Tibial artery (tissue), 4 donors: ENCODE data around the gene NHLRC4.

Source experiments
- DNase-seq, 2 donors: peaks; one replicate each; pipeline ENCODE4 v3.0.0-alpha.2; 2019
- H3K27ac ChIP-seq, 2 donors: fragments of 200-600 bp; sonication (generic) in 1 of 2; 1 replicate in 1 of 2; 2 replicates in 1 of 2; pipeline ENCODE4 v1.5.1; 2018 to 2019; ENCODE audit warnings: mild to moderate bottlenecking in 1 of 2
- H3K27me3 ChIP-seq, 2 donors: fragments of 200-600 bp; sonication (generic) in 1 of 2; one replicate each; pipeline versions ENCODE4 v1.5.1 to v1.6.0; 2016 to 2019
- H3K36me3 ChIP-seq, 3 donors: fragments of 200-600 bp; sonication (generic) in 2 of 3; one replicate each; pipeline ENCODE4 v1.5.1; 2016 to 2019; ENCODE audit warnings: mild to moderate bottlenecking in 2 of 3
- H3K4me1 ChIP-seq, 4 donors: fragments of 200-600 bp; sonication (generic) in 2 of 4; 1 replicate in 3 of 4; 2 replicates in 1 of 4; pipeline ENCODE4 v1.5.1; 2016 to 2019
- H3K4me3 ChIP-seq, 2 donors: fragments of 200-600 bp; sonication (generic) in 1 of 2; 1 replicate in 1 of 2; 2 replicates in 1 of 2; pipeline ENCODE4 v1.5.1; 2018 to 2019; ENCODE audit warnings: mild to moderate bottlenecking in 2 of 2
- H3K9me3 ChIP-seq, 3 donors: fragments of 200-600 bp; sonication (generic) in 1 of 3; one replicate each; pipeline ENCODE4 v1.5.1; 2016 to 2019
- CTCF ChIP-seq, 2 experiments: fragments of 200-600 bp in 1 of 2; fragments of 450-650 bp in 1 of 2; IDR thresholded peaks; one replicate each; pipeline ENCODE4 v1.5.1; 2017 to 2019; ENCODE audit warnings: antibody characterized with exemption in 2 of 2, mild to moderate bottlenecking in 1 of 2, moderate library complexity in 1 of 2
- intact Hi-C: fragments of 100-400 bp; cut with DNase I; formaldehyde crosslinking; loops from one replicate; pipeline ENCODE4 v1.15.0; 2023; ENCODE audit warnings: low total_unique reads

Gene NHLRC4

GRCh38 chr16:534135-534534, 32.7 kb upstream of the NHLRC4 start:
- Histone ChIP-seq H3K36me3 (peaks cover 0 to 53% (median 5%) of the 10 kb centered on the region in 3 donors), H3K27me3 (no peaks in the 10 kb centered on the region), H3K27ac (no peak overlapping the region), H3K4me3 (no peak overlapping the region), H3K4me1 (peaks cover 0 to 22% (median 8%) of the 10 kb centered on the region in 4 donors), H3K9me3 (no peaks in the 10 kb centered on the region)
- intact Hi-C loops, result no loop called here
- TF ChIP-seq CTCF (IDR thresholded peaks at IDR 0.05), result no peak
- no peak for DNase-seq

- intact Hi-C loops, result no loop called here
Measured at GRCh38 chr16:534856-535445, 31.9 kb upstream of the NHLRC4 start.

GRCh38 chr16:535446-536405, 31.1 kb upstream of the NHLRC4 start:
- Histone ChIP-seq H3K9me3 (no peaks in the 10 kb centered on the region), H3K27me3 (no peaks in the 10 kb centered on the region), H3K27ac (no peak overlapping the region), H3K4me1 (peaks cover 0 to 6% (median 0%) of the 10 kb centered on the region in 4 donors), H3K4me3 (no peak overlapping the region), H3K36me3 (peaks cover 0 to 56% (median 5%) of the 10 kb centered on the region in 3 donors)
- TF ChIP-seq CTCF (IDR thresholded peaks at IDR 0.05), result no peak
- DNase-seq, result no peak
- intact Hi-C loops, result no loop called here

More at GRCh38 chr16:534856-535445, 31.9 kb upstream of the NHLRC4 start:
- H3K4me3 ChIP-seq, result no peak overlapping the region
- no peaks in the 10 kb centered on the region for H3K27me3 ChIP-seq
- H3K36me3 ChIP-seq, result peaks cover 0 to 49% (median 5%) of the 10 kb centered on the region in 3 donors
- no peak overlapping the region for H3K27ac ChIP-seq
- no peaks in the 10 kb centered on the region for H3K9me3 ChIP-seq
- no peak for DNase-seq
- H3K4me1 ChIP-seq, result peaks cover 0 to 14% (median 1%) of the 10 kb centered on the region in 4 donors
- TF ChIP-seq CTCF (IDR thresholded peaks at IDR 0.05), result no peak

- Histone ChIP-seq H3K4me1 (peaks cover 0 to 5% (median 0%) of the 10 kb centered on the region in 4 donors), H3K9me3 (no peaks in the 10 kb centered on the region), H3K36me3 (peaks cover 0 to 62% (median 5%) of the 10 kb centered on the region in 3 donors), H3K4me3 (no peak overlapping the region), H3K27me3 (no peaks in the 10 kb centered on the region), H3K27ac (no peak overlapping the region)
- DNase-seq, result no peak
- TF ChIP-seq CTCF (IDR thresholded peaks at IDR 0.05), result no peak
- intact Hi-C loops, result no loop called here
Measured at GRCh38 chr16:536746-537145, 30.1 kb upstream of the NHLRC4 start.

DNA sequence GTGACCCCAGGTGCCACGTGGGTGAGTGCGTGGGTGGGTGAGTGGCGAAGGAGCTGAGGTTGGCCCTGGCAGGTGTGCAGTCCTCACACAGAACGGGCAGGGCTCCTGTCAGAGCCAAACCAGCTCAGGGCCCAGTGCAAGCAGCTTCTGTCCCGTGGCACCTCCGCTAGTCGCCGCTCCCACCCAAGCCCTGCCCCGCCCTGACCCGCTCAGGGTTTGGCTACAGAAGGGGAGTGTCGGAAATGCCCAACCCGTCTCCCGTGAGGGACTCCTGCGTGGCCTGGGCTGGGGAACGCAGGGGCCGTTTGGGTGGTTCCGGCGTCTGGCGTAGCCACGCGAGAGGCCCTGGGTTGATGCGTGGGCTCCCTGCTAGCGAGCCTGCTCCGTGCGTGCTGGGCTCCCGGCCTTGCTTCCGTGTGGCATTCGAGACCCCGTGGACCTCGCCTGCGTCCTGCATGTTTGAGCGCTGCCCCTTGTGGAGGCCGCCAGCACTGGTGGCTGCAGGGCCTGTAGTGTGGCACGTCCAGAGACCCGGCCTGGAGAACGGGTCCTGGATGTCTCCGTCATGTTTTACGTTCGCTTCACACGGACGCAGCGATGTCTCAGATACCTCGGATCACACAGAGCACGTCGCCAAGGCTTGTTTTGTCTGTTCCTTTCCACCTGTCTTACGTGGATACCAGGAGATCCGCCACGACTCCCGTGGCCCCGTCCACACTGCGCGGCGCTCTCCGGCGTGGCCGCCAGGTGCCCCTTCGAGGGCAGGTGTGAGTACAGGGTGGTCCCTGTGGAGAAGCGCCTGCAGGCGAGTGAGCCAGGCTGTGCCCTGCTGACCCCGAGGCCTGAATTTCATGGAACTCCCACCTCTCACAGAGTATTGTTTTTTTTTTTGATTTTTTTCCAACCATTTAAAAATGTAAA, 29.1 kb upstream of the NHLRC4 start:
- DNase-seq, result no peak
- Histone ChIP-seq H3K27me3 (no peaks in the 10 kb centered on the region), H3K9me3 (no peaks in the 10 kb centered on the region), H3K4me3 (no peak overlapping the region), H3K27ac (no peak overlapping the region), H3K4me1 (peaks cover 0 to 5% (median 0%) of the 10 kb centered on the region in 4 donors), H3K36me3 (peaks cover 0 to 62% (median 5%) of the 10 kb centered on the region in 3 donors)
- TF ChIP-seq CTCF (IDR thresholded peaks at IDR 0.05), result no peak
- intact Hi-C loops, result no loop called here
